Activated CD4-positive, alpha-beta memory T cell treated with anti-CD3 and anti-CD28 coated beads, Interleukin-2, amount 10 ng/mL, durations not matched to agents 7 days and 5 days (primary cell): Measurements from ENCODE around the gene BSND. TPM values are rescaled to one million over a fixed set of nuclear protein-coding genes. Genes with fewer than 3 reads are reported as not detected.
"Not testable (repeated sequence)": the region's sequence is repeated elsewhere in the genome, so short reads cannot be mapped to it uniquely, and the experiment has no call there.

Experiments
- CTCF ChIA-PET: fragments of 350-600 bp; sonication (Branson Sonifier 250); formaldehyde crosslinking; loops from one replicate; lab custom pipeline; 2021; ENCODE audit warnings: antibody characterized with exemption, inconsistent platforms; lab: Charles Lee
- POLR2A ChIA-PET: fragments of 350-600 bp; sonication (Branson Sonifier 250); formaldehyde crosslinking; loops from one replicate; lab custom pipeline; 2021; ENCODE audit warnings: antibody characterized with exemption; lab: Charles Lee
- DNase-seq: peaks from one replicate; pipeline ENCODE4 v3.0.0-alpha.2; 2020
- H3K27ac Mint-ChIP-seq: one replicate; pipeline ENCODE4 v1.8.0; 2021; ENCODE audit warnings: mild to moderate bottlenecking, mixed read lengths
- H3K27me3 Mint-ChIP-seq: one replicate; pipeline ENCODE4 v1.8.0; 2021; ENCODE audit warnings: mixed read lengths
- H3K36me3 Mint-ChIP-seq: one replicate; pipeline ENCODE4 v1.8.0; 2021; ENCODE audit warnings: low read depth, mixed read lengths
- H3K4me1 Mint-ChIP-seq: one replicate; pipeline ENCODE4 v1.8.0; 2021; ENCODE audit warnings: mixed read lengths
- H3K4me3 Mint-ChIP-seq: one replicate; pipeline ENCODE4 v1.8.0; 2021; ENCODE audit warnings: mild to moderate bottlenecking, mixed read lengths
- H3K9me3 Mint-ChIP-seq: one replicate; pipeline ENCODE4 v1.8.0; 2021; ENCODE audit warnings: mixed read lengths
- total RNA-seq, 2 experiments: library from RNA; stranded (reverse); gene quantifications; one replicate each; pipeline ENCODE4 v1.2.3, GENCODE V29; 2021

The BSND gene
- total RNA-seq, 2 experiments from 2014 or later, result 0.08 to 0.13 TPM

DNA sequence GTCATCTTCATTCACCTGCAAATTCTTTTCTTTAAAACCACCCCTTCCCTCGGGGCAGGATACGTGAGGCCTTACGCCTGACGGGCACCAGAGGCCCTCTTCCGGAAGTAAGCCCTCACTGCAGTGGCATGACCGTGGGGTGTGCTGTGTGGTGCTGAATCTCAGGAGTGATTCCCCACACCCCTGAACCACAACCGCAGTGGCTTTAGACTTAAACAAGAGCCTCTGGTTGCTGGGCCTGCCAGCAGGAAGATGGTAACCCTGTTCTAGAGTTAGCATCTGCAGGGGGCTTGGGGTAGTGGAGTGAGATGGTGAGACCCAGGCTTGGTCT is 12.1 kb downstream of the BSND start:
- POLR2A ChIA-PET, result no interaction called here
- Mint-ChIP-seq H3K27me3 (peaks cover 17% of the 10 kb centered on the region), H3K4me3 (no peak overlapping the region), H3K9me3 (no peaks in the 10 kb centered on the region), H3K4me1 (no peaks in the 10 kb centered on the region), H3K36me3 (no peaks in the 10 kb centered on the region), H3K27ac (no peak overlapping the region)
- CTCF ChIA-PET, result no interaction called here
- peak; percentile 30 for DNase-seq

GRCh38 chr1:55012661-55013060 is 13.9 kb downstream of the BSND start:
- Mint-ChIP-seq H3K4me3 (no peak overlapping the region), H3K27ac (no peak overlapping the region), H3K36me3 (no peaks in the 10 kb centered on the region), H3K4me1 (no peaks in the 10 kb centered on the region), H3K27me3 (peaks cover 32% of the 10 kb centered on the region), H3K9me3 (no peaks in the 10 kb centered on the region)
- ChIA-PET CTCF (interaction anchor here (2.4 kb wide), 1 partner anchor 10 kb away, joined by 9 read pairs; no protein-coding TSS in a partner anchor), POLR2A (no interaction called here)
- no peak for DNase-seq

DNA sequence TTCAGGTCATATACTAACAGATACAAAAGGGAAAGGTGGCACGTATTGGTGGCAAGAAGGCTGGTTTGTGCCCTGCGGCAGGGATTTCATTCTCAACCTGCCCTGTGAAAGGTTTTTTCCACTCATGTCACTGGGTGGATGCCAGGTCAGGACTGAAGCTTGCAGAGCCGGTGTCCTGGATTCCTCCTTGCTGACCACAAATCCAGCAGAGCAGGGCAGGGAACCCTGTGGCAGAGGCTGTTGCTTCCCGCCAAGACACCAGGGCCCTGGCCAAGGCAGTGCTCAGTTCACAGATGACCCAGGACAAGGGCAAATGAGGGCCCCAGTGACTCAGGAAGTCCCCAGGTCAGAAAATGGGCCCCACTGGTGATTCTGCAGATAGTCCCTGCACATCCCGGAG is 16.4 kb downstream of the BSND start:
- H3K27ac Mint-ChIP-seq, result no peak overlapping the region
- POLR2A ChIA-PET, result interaction anchor here (1.7 kb wide), 1 partner anchor 19 kb away, joined by 4 read pairs; no protein-coding TSS in a partner anchor

GRCh38 chr1:55015731-55016620 is 17.2 kb downstream of the BSND start:
- DNase-seq, result no peak
- Mint-ChIP-seq H3K4me3 (no peak overlapping the region), H3K27ac (no peak overlapping the region), H3K4me1 (no peaks in the 10 kb centered on the region), H3K36me3 (no peaks in the 10 kb centered on the region), H3K9me3 (no peaks in the 10 kb centered on the region), H3K27me3 (peaks cover 38% of the 10 kb centered on the region)
- ChIA-PET POLR2A (no interaction called here), CTCF (interaction anchor here (1.4 to 2.2 kb wide), 3 partner anchors 20 to 71 kb away, joined by 5 to 14 read pairs (median 7); no protein-coding TSS in a partner anchor)

More for the DNA sequence above, 16.4 kb downstream of the BSND start:
- H3K36me3 Mint-ChIP-seq, result no peaks in the 10 kb centered on the region
- CTCF ChIA-PET, result interaction anchor here (1.0 to 1.4 kb wide), 2 partner anchors 19 to 65 kb away, joined by 4 to 7 read pairs; no protein-coding TSS in a partner anchor
- DNase-seq, result no peak
- H3K4me1 Mint-ChIP-seq, result no peaks in the 10 kb centered on the region
- H3K9me3 Mint-ChIP-seq, result no peaks in the 10 kb centered on the region
- no peak overlapping the region for H3K4me3 Mint-ChIP-seq
- peaks cover 38% of the 10 kb centered on the region for H3K27me3 Mint-ChIP-seq

DNA sequence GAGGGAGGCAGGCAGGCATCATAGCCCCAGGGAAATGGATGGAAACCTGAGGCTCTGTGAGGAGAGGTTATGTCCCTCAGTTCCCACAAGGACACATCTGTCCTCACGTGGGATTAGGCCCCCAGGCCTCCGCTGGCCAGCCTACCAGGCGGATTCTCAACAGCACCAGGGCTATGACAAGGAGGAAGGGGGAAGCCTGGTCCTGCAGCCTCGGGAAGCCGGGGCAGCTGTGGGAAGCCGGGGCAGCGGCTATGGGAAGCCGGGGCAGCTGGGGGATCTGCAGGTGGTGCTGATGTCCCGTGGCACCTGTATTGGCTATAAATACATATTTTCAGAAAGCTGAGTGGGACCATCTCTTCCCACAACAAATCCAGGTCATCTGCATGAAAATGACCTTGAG is 19.7 kb downstream of the BSND start:
- H3K4me3 Mint-ChIP-seq, result no peak overlapping the region
- ChIA-PET POLR2A (no interaction called here), CTCF (interaction anchor here (1.0 to 1.5 kb wide), 3 partner anchors 68 to 74 kb away, joined by 3 to 7 read pairs (median 3); no protein-coding TSS in a partner anchor)
- H3K4me1 Mint-ChIP-seq, result no peaks in the 10 kb centered on the region
- no peak overlapping the region for H3K27ac Mint-ChIP-seq
- H3K27me3 Mint-ChIP-seq, result peaks cover 36% of the 10 kb centered on the region
- DNase-seq, result no peak
- H3K9me3 Mint-ChIP-seq, result no peaks in the 10 kb centered on the region
- no peaks in the 10 kb centered on the region for H3K36me3 Mint-ChIP-seq

DNA sequence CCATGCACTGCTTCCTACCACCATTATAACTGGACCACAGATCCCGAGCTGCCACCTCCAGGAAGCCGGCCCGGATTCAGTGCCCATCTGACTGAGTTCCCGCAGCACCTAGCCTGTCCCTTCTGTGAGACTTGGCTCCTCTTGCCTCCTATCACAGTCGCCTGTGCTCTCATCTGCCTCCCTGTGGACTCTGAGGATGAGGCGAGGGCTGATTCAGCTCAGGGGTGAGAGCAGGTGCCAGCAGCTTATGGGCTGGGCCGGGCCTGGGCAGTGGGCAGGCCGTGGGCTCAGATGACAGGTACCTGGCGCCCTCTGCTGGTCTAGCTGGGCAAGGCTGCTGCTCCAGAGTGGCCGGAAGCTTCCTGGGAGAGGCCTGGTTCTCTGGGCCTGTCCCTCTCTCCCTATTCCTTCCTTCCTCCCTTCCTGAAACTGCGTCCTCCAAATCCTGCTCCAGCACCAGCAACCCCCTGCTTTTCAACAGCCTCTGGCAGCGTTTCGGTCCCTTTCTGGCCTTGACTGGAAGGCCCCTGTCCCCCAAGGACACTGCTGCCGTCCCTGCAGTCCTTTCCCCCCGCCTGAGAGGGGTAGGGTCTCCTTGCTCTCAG is 23.3 kb downstream of the BSND start:
- ChIA-PET CTCF (interaction anchor here (0.6 to 4.0 kb wide), 21 partner anchors 10 to 221 kb away, joined by 3 to 185 read pairs (median 4); partner anchors contain the start of genes BSND and TTC22), POLR2A (interaction anchor here (1.0 to 1.1 kb wide), 2 partner anchors 76 to 77 kb away, joined by 3 read pairs; no protein-coding TSS in a partner anchor)
- DNase-seq, result peak; percentile 76
- Mint-ChIP-seq H3K9me3 (no peaks in the 10 kb centered on the region), H3K27me3 (peaks cover 10% of the 10 kb centered on the region), H3K4me1 (peaks cover 7% of the 10 kb centered on the region), H3K36me3 (no peaks in the 10 kb centered on the region), H3K27ac (no peak overlapping the region), H3K4me3 (no peak overlapping the region)

- H3K4me1 Mint-ChIP-seq, DNase-seq, H3K9me3 Mint-ChIP-seq, H3K27me3 Mint-ChIP-seq, H3K27ac Mint-ChIP-seq, H3K4me3 Mint-ChIP-seq, H3K36me3 Mint-ChIP-seq, CTCF ChIA-PET, POLR2A ChIA-PET: not testable (repeated sequence)
Measured at GRCh38 chr1:55024163-55024562, 25.4 kb downstream of the BSND start.

GRCh38 chr1:55026682-55027081 is 27.9 kb downstream of the BSND start:
- H3K4me3 Mint-ChIP-seq, H3K36me3 Mint-ChIP-seq, H3K9me3 Mint-ChIP-seq, POLR2A ChIA-PET, CTCF ChIA-PET, H3K27ac Mint-ChIP-seq, DNase-seq, H3K4me1 Mint-ChIP-seq, H3K27me3 Mint-ChIP-seq: not testable (repeated sequence)

DNA sequence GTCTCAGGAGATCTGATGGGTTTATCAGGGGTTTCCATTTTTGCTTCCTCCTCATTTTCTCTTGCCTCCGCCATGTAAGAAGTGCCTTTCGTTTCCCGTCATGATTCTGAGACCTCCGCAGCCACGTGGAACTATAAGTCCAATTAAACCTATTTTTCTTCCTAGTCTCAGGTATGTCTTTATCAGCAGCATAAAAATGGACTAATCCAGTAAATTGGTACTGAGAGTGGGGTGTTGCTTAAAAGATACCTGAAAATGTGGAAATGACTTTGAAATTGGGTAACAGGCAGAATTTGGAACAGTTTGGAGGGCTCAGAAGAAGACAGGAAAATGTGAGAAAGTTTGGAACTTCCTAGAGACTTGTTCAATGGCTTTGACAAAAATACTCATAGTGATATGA is 32.4 kb downstream of the BSND start:
- H3K4me3 Mint-ChIP-seq, H3K27ac Mint-ChIP-seq, H3K36me3 Mint-ChIP-seq, H3K4me1 Mint-ChIP-seq, CTCF ChIA-PET, H3K9me3 Mint-ChIP-seq, POLR2A ChIA-PET, DNase-seq: not testable (repeated sequence)
- H3K27me3 Mint-ChIP-seq, result peaks cover 18% of the 10 kb centered on the region

DNA sequence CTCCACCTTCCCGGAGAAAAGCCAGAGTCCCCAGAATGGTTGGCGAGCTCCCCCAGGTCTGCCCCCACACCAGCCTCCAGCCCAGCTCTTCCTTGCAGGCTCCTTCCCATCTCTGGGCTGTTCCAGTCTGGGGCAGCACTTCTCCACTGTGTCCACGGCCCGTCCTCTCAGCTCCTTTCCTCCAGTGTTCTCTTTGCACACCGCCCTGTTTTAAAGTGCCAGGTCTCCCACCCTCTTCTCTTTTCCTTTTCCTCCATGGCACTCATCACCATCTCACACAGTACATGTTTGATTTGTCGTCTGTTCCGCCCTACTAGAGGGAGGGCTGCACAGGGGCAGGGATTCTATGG is 34.5 kb downstream of the BSND start:
- H3K27ac Mint-ChIP-seq, result no peak overlapping the region
- ChIA-PET POLR2A (no interaction called here), CTCF (interaction anchor here (2.7 kb wide), 1 partner anchor 11 kb away, joined by 6 read pairs; no protein-coding TSS in a partner anchor)
- no peak overlapping the region for H3K4me3 Mint-ChIP-seq
- DNase-seq, result no peak
- H3K36me3 Mint-ChIP-seq, result no peaks in the 10 kb centered on the region
- peaks cover 33% of the 10 kb centered on the region for H3K27me3 Mint-ChIP-seq
- H3K4me1 Mint-ChIP-seq, result no peaks in the 10 kb centered on the region
- no peaks in the 10 kb centered on the region for H3K9me3 Mint-ChIP-seq

DNA sequence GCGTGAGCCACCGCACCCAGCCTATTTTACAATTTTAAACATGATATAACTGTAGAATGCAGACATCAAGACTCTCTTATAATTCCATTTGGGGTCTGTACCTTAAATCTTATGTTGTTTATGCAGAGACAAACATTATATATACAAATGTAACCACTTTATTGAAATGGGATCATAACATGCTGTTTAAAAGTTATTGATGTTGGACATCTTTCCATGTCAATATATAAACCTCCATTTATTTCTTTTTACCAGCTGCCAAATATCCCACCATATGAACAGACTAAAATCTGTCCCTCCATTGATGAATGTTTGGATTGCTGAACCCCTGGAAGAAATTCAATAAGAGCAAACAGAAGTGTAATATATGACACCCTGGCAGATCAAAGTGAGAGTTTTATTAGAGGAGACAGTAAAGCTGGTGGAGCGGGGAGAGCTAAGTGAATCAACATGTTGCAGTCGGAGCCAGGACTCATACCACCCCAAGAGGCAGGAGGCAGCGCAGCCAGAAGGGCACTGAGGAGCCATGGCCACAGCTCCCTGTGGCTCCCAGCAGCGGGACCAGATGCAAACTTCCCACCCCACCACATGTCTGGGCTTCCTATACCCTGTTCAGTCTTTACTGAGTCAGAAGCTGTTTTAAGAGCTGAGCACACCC is 35.9 kb downstream of the BSND start:
- Mint-ChIP-seq H3K9me3 (no peaks in the 10 kb centered on the region), H3K36me3 (no peaks in the 10 kb centered on the region), H3K27me3 (peaks cover 47% of the 10 kb centered on the region), H3K4me3 (no peak overlapping the region), H3K4me1 (no peaks in the 10 kb centered on the region), H3K27ac (no peak overlapping the region)
- ChIA-PET CTCF (interaction anchor here (1.0 to 2.7 kb wide), 3 partner anchors 12 to 90 kb away, joined by 4 to 6 read pairs (median 5); no protein-coding TSS in a partner anchor), POLR2A (no interaction called here)
- DNase-seq, result no peak

DNA sequence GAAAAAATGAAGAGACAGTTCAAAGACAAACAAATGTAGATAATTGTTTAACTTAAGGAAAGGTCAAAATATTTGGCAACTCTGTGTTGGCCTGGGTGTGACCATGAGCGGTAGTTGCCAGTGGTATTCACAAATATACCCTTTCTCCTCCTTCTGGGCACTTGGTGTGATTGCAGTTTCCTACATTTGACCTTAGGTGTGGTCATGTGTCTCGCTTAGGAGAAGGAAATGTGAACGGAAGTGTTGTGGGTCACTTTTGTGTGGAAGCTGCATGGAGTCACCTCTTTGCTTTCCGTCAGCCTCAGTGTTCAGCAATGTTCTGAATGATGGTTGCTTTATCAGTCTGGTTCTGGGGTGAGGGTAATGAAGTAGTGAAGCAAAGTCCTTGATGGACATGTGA is 37.2 kb downstream of the BSND start:
- Mint-ChIP-seq H3K36me3 (no peaks in the 10 kb centered on the region), H3K4me3 (no peak overlapping the region), H3K4me1 (no peaks in the 10 kb centered on the region), H3K27me3 (peaks cover 58% of the 10 kb centered on the region), H3K27ac (no peak overlapping the region), H3K9me3 (no peaks in the 10 kb centered on the region)
- no peak for DNase-seq
- POLR2A ChIA-PET, result interaction anchor here (0.9 kb wide), 1 partner anchor 85 kb away, joined by 3 read pairs; no protein-coding TSS in a partner anchor
- CTCF ChIA-PET, result interaction anchor here (1.7 kb wide), 1 partner anchor 91 kb away, joined by 5 read pairs; no protein-coding TSS in a partner anchor
